ENCODE results near the gene SHMT2. TPM values are rescaled to one million over a fixed set of nuclear protein-coding genes. Genes with fewer than 3 reads are reported as not detected.

SHMT2 gene
- total RNA-seq, 2 experiments from 2014 or later = 436 to 487 TPM

GRCh38 chr12:57258977-57259970, 29.8 kb downstream of the SHMT2 start:
- Mint-ChIP-seq H3K36me3 (ENCODE audit: low read depth) (peaks cover 36% of the 10 kb centered on the region), H3K27me3 (no peaks in the 10 kb centered on the region), H3K27ac (no peak overlapping the region), H3K4me3 (no peak overlapping the region), H3K4me1 (peaks cover 3% of the 10 kb centered on the region), H3K9me3 (ENCODE audit: low read depth) (no peaks in the 10 kb centered on the region)
- ATAC-seq = no peak
- ChIA-PET CTCF (interaction anchor here (1.0 kb wide), 1 partner anchor 29 kb away, joined by 3 read pairs; no protein-coding TSS in a partner anchor), POLR2A (no interaction called here)
- DNase-seq = no peak
- intact Hi-C loops (cut with DNase I, micrococcal nuclease) = no loop called here

- ChIA-PET CTCF (interaction anchor here (0.8 to 2.5 kb wide), 6 partner anchors 9 to 202 kb away, joined by 3 to 10 read pairs (median 4); partner anchors contain the start of gene STAC3), POLR2A (no interaction called here)
- no peak for DNase-seq
- no peak for ATAC-seq
- H3K4me1 Mint-ChIP-seq = peaks cover 3% of the 10 kb centered on the region
- H3K27me3 Mint-ChIP-seq = no peaks in the 10 kb centered on the region
- no peaks in the 10 kb centered on the region for H3K9me3 Mint-ChIP-seq (ENCODE audit: low read depth)
- no peak overlapping the region for H3K4me3 Mint-ChIP-seq
- intact Hi-C loops (cut with DNase I, micrococcal nuclease) = no loop called here
- peaks cover 39% of the 10 kb centered on the region for H3K36me3 Mint-ChIP-seq (ENCODE audit: low read depth)
- H3K27ac Mint-ChIP-seq = no peak overlapping the region
Measured at GRCh38 chr12:57260366-57260765, 30.9 kb downstream of the SHMT2 start.

GRCh38 chr12:57261428-57261865, 31.9 kb downstream of the SHMT2 start:
- peaks cover 36% of the 10 kb centered on the region for H3K36me3 Mint-ChIP-seq (ENCODE audit: low read depth)
- ATAC-seq = no peak
- POLR2A ChIA-PET = no interaction called here

DNA sequence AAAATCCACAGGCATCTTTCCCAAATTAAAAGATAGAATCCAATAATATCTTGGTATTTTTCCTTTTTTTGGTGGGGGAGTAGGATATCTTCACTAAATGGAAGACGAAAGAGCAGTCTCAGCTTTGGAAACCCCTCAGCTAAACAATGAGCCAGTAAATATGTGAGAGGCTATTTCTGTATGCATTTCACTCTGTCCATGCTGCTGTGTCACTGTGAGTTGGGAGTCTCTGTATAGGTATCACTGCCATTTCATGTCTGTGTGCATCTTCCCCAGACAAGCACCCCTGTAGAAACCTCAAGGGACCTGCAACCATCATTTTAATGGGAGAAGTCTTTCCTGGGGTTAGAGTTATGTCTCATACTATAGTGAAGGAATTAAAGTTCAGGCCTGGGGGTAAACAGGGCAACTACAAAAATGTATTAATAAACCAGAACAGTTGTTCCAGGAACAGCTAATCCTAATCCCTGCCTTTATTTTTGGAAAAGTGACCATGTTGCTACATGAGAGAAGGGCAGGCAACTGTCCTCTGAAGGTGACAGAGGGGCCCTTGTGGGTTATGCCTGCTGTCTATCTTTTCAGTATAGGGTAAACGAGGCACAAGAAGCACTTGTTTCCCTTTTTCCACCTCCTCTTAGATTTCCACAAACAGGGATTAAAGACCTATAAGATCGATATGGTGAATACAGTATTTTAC, 32.8 kb downstream of the SHMT2 start:
- H3K27me3 Mint-ChIP-seq = no peaks in the 10 kb centered on the region
- ATAC-seq = no peak
- DNase-seq = no peak
- intact Hi-C loops (cut with DNase I, micrococcal nuclease) = loop anchor here in 1 of 2 experiments (2.0 kb wide), 1 partner anchor 191 kb away; no protein-coding TSS in a partner anchor
- CTCF ChIA-PET = interaction anchor here (0.7 to 2.5 kb wide), 9 partner anchors 9 to 200 kb away, joined by 3 to 10 read pairs (median 4); partner anchors contain the start of gene STAC3
- peaks cover 3% of the 10 kb centered on the region for H3K4me1 Mint-ChIP-seq
- POLR2A ChIA-PET = no interaction called here
- no peaks in the 10 kb centered on the region for H3K9me3 Mint-ChIP-seq (ENCODE audit: low read depth)
- H3K36me3 Mint-ChIP-seq (ENCODE audit: low read depth) = peaks cover 35% of the 10 kb centered on the region
- H3K27ac Mint-ChIP-seq = no peak overlapping the region
- H3K4me3 Mint-ChIP-seq = no peak overlapping the region

More at GRCh38 chr12:57261428-57261865, 31.9 kb downstream of the SHMT2 start:
- CTCF ChIA-PET = interaction anchor here (0.6 to 2.5 kb wide), 12 partner anchors 8 to 201 kb away, joined by 3 to 10 read pairs (median 4); partner anchors contain the start of gene STAC3
- no peaks in the 10 kb centered on the region for H3K9me3 Mint-ChIP-seq (ENCODE audit: low read depth)
- no peak for DNase-seq
- H3K4me1 Mint-ChIP-seq = peaks cover 3% of the 10 kb centered on the region
- H3K27ac Mint-ChIP-seq = no peak overlapping the region
- intact Hi-C loops (cut with DNase I, micrococcal nuclease) = no loop called here
- no peaks in the 10 kb centered on the region for H3K27me3 Mint-ChIP-seq
- no peak overlapping the region for H3K4me3 Mint-ChIP-seq

- no peaks in the 10 kb centered on the region for H3K27me3 Mint-ChIP-seq
- no peak for DNase-seq
- H3K4me1 Mint-ChIP-seq = peaks cover 7% of the 10 kb centered on the region
- intact Hi-C loops (cut with DNase I, micrococcal nuclease) = loop anchor here (1.0 to 2.0 kb wide), 3 partner anchors 190 to 199 kb away; no protein-coding TSS in a partner anchor
- H3K27ac Mint-ChIP-seq = no peak overlapping the region
- no peak overlapping the region for H3K4me3 Mint-ChIP-seq
- ChIA-PET CTCF (interaction anchor here (0.6 to 1.5 kb wide), 5 partner anchors 16 to 115 kb away, joined by 3 to 10 read pairs (median 3); no protein-coding TSS in a partner anchor), POLR2A (no interaction called here)
- ATAC-seq = no peak
- peaks cover 33% of the 10 kb centered on the region for H3K36me3 Mint-ChIP-seq (ENCODE audit: low read depth)
- no peaks in the 10 kb centered on the region for H3K9me3 Mint-ChIP-seq (ENCODE audit: low read depth)
Measured at GRCh38 chr12:57263096-57263495, 33.6 kb downstream of the SHMT2 start.

DNA sequence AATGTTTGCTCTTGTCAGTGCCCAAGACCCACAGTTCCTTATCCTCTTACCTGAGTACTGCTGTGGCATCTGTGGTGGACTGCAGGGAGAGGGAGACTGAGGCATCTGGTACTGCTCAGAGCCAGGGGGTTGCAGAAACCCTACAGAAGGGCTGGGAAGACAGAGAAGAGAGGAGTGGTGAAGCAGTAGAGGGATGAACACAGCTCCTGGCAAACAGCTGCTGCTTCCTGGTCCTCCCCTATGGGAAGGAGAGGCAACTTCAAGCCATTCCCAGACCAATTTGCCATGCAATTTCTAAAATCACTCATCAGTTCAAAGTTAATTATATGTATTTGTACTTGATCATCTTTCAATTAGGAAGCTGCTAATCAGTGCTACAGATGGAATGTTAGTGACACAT, 37.2 kb downstream of the SHMT2 start:
- peaks cover 14% of the 10 kb centered on the region for H3K4me1 Mint-ChIP-seq
- H3K27me3 Mint-ChIP-seq = no peaks in the 10 kb centered on the region
- DNase-seq (no peak), ATAC-seq (no peak)
- intact Hi-C loops (cut with DNase I, micrococcal nuclease) = no loop called here
- no peaks in the 10 kb centered on the region for H3K9me3 Mint-ChIP-seq (ENCODE audit: low read depth)
- CTCF ChIA-PET = interaction anchor here (0.7 to 2.9 kb wide), 7 partner anchors 9 to 196 kb away, joined by 3 to 13 read pairs (median 8); partner anchors contain the start of gene GLI1
- POLR2A ChIA-PET = no interaction called here
- no peak overlapping the region for H3K4me3 Mint-ChIP-seq
- H3K27ac Mint-ChIP-seq = peak overlapping the region; percentile 82
- peaks cover 26% of the 10 kb centered on the region for H3K36me3 Mint-ChIP-seq (ENCODE audit: low read depth)

DNA sequence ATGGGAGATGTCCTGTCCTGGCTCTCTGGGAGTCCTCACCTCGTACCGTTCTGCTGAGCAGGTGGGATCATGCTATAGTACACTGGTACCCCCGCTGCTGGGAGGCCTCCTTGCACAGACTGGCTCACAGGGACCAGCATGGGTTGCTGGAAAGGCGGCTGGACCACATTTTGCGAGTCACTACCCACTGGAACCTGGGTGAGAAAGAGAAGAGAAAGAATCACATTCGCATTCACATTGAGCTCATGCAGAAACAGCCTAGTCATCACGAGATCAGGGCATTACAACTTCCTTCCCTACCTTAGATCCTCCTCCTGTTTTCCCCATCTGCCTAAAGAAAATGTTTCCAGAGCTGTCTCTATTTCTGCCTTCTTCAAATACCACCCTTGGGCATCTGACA, 38.8 kb downstream of the SHMT2 start:
- DNase-seq = peak; percentile 67
- ChIA-PET POLR2A (interaction anchor here (0.6 kb wide), 1 partner anchor 142 kb away, joined by 5 read pairs; no protein-coding TSS in a partner anchor), CTCF (interaction anchor here (0.9 to 2.6 kb wide), 3 partner anchors 10 to 195 kb away, joined by 3 to 10 read pairs (median 7); no protein-coding TSS in a partner anchor)
- intact Hi-C loops (cut with DNase I, micrococcal nuclease) = no loop called here
- Mint-ChIP-seq H3K36me3 (ENCODE audit: low read depth) (peaks cover 23% of the 10 kb centered on the region), H3K27ac (peak overlapping the region; percentile 75), H3K27me3 (no peaks in the 10 kb centered on the region), H3K4me1 (peaks cover 14% of the 10 kb centered on the region), H3K4me3 (no peak overlapping the region), H3K9me3 (ENCODE audit: low read depth) (no peaks in the 10 kb centered on the region)
- peak; percentile 88 for ATAC-seq

- ChIA-PET CTCF (interaction anchor here (0.6 to 2.2 kb wide), 8 partner anchors 10 to 184 kb away, joined by 3 to 10 read pairs (median 4); partner anchors contain the start of gene INHBE), POLR2A (no interaction called here)
- ATAC-seq = no peak
- intact Hi-C loops (cut with DNase I, micrococcal nuclease) = no loop called here
- no peak overlapping the region for H3K27ac Mint-ChIP-seq
- peaks cover 14% of the 10 kb centered on the region for H3K4me1 Mint-ChIP-seq
- no peak for DNase-seq
- H3K36me3 Mint-ChIP-seq (ENCODE audit: low read depth) = peaks cover 25% of the 10 kb centered on the region
- H3K4me3 Mint-ChIP-seq = no peak overlapping the region
- H3K27me3 Mint-ChIP-seq = no peaks in the 10 kb centered on the region
- H3K9me3 Mint-ChIP-seq (ENCODE audit: low read depth) = no peaks in the 10 kb centered on the region
Measured at GRCh38 chr12:57270966-57271470, 41.5 kb downstream of the SHMT2 start.

- ATAC-seq (no peak), DNase-seq (no peak)
- Mint-ChIP-seq H3K27ac (no peak overlapping the region), H3K4me3 (no peak overlapping the region), H3K27me3 (no peaks in the 10 kb centered on the region), H3K9me3 (ENCODE audit: low read depth) (no peaks in the 10 kb centered on the region), H3K36me3 (ENCODE audit: low read depth) (peaks cover 30% of the 10 kb centered on the region), H3K4me1 (peaks cover 14% of the 10 kb centered on the region)
- POLR2A ChIA-PET = no interaction called here
- CTCF ChIA-PET = interaction anchor here (0.6 to 2.3 kb wide), 5 partner anchors 11 to 203 kb away, joined by 3 to 7 read pairs (median 5); no protein-coding TSS in a partner anchor
- intact Hi-C loops (cut with DNase I, micrococcal nuclease) = no loop called here
Measured at GRCh38 chr12:57272337-57273151, 43.0 kb downstream of the SHMT2 start.

- DNase-seq (no peak), ATAC-seq (no peak)
- H3K27ac Mint-ChIP-seq = no peak overlapping the region
- H3K36me3 Mint-ChIP-seq (ENCODE audit: low read depth) = peaks cover 34% of the 10 kb centered on the region
- intact Hi-C loops (cut with DNase I, micrococcal nuclease) = no loop called here
- peaks cover 6% of the 10 kb centered on the region for H3K4me1 Mint-ChIP-seq
- ChIA-PET CTCF (interaction anchor here (0.6 to 2.3 kb wide), 3 partner anchors 13 to 202 kb away, joined by 3 to 7 read pairs (median 5); no protein-coding TSS in a partner anchor), POLR2A (no interaction called here)
- H3K9me3 Mint-ChIP-seq (ENCODE audit: low read depth) = no peaks in the 10 kb centered on the region
- no peaks in the 10 kb centered on the region for H3K27me3 Mint-ChIP-seq
- no peak overlapping the region for H3K4me3 Mint-ChIP-seq
Measured at GRCh38 chr12:57273516-57273915, 44.0 kb downstream of the SHMT2 start.
